Epithelial cell of esophagus (primary cell): Measurements from ENCODE around the gene DHRS9.

Source experiments
- DNase-seq: peaks from one replicate; pipeline ENCODE4 v3.0.0; 2010; ENCODE audit warnings: low read depth
- H3K4me3 ChIP-seq: 2 replicates; pipeline ENCODE4 v1.5.1; 2011; ENCODE audit warnings: mild to moderate bottlenecking, low read length, control low read depth
- TF ChIP-seq, protein P1 (sequence below): IDR thresholded peaks from 2 replicates; pipeline ENCODE4 v1.5.1; 2011; ENCODE audit warnings: low read depth, mild to moderate bottlenecking, low read length, control low read depth, inconsistent platforms; ENCODE audit not compliant: insufficient read depth; ENCODE audit errors: missing control alignments

Gene DHRS9

DNA sequence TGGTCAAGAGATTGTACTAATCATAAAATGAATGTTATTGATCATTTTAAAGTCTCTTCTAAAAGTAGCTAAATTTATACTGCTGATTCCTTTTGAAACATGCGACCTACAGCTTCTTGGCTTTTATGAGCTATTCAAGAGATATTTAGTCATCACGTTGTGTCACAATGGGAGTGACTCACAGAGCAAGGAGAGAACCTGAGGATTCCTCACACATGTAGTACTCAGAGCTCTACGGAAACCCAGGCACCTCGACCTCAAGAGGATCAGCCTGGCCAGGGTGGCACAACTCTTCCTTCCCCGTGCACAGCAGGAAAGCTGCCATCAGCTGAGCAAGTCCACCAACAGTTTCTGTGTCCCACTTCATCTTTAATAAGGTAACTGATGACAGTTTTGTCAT, at the start of gene DHRS9:
TSS of gene DHRS9 (plus strand) at position 223 of the 400 bp plus-strand sequence. CDS start 12,019 bp downstream, outside the sequence.
- TF ChIP-seq, protein P1, sequence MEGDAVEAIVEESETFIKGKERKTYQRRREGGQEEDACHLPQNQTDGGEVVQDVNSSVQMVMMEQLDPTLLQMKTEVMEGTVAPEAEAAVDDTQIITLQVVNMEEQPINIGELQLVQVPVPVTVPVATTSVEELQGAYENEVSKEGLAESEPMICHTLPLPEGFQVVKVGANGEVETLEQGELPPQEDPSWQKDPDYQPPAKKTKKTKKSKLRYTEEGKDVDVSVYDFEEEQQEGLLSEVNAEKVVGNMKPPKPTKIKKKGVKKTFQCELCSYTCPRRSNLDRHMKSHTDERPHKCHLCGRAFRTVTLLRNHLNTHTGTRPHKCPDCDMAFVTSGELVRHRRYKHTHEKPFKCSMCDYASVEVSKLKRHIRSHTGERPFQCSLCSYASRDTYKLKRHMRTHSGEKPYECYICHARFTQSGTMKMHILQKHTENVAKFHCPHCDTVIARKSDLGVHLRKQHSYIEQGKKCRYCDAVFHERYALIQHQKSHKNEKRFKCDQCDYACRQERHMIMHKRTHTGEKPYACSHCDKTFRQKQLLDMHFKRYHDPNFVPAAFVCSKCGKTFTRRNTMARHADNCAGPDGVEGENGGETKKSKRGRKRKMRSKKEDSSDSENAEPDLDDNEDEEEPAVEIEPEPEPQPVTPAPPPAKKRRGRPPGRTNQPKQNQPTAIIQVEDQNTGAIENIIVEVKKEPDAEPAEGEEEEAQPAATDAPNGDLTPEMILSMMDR: no peak
- DNase-seq: peak; percentile 97
- no peak within 1 kb of the TSS for H3K4me3 ChIP-seq

DNA sequence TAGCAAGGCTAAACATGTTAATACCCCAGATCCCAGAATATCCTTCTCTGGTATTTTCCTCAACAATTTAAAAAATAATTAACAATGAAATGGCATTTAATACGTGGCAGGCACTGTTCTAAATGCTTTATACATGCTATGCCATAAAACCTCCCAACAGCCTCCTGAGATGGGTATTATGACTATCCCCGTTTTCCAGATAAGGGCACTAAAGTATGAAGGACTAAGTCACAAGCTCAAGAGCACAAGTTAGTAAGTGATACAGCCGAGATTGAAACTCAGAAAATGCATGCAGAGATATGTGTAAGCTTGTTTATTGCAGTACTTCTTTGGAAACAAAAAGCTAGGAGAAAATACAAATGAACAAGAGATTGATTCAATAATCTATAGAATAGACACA, 46.2 kb upstream of the DHRS9 start:
- no peak for DNase-seq
- TF ChIP-seq, protein P1: no peak
- H3K4me3 ChIP-seq: no peak overlapping the region

DNA sequence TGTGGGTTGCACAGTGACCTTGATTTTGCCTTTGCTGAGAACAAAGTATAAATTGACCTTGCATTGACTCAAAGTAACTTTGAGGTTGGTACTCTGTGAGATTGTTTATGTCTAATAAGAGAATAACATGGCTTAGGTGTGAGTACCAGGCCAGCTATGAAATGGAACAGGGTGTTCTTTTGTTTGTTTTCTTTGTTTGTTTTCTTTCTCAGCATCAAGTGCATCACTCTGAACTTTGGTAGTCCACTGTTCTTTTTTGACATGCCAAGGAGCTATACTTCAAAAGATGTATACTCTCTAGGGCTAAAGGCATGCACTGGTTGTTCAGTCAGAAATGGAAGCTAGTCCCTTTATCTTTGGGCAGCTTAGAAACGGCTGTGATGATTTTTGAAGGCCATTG, 43.3 kb upstream of the DHRS9 start:
- DNase-seq: no peak
- H3K4me3 ChIP-seq: no peak overlapping the region
- TF ChIP-seq, protein P1: no peak

DNA sequence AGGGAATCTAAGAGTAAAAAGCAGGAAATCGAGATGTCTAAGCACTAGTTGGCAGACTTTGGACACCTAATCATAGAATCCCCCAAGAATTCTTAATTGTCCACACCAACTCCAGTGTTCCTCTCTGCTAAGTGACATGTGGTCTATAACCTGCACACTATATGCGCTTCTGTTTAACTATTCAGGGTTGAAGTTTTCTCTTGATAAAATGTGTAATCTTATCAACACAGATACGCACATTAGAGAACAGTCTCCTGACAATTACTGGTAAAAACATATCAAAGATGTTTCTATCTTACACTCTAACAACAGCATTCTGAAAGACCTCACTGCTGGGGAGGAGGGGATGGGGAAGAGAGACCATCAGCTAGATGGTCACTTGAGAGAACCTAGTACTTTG, 42.1 kb upstream of the DHRS9 start:
- TF ChIP-seq, protein P1: no peak
- no peak overlapping the region for H3K4me3 ChIP-seq
- DNase-seq: no peak

DNA sequence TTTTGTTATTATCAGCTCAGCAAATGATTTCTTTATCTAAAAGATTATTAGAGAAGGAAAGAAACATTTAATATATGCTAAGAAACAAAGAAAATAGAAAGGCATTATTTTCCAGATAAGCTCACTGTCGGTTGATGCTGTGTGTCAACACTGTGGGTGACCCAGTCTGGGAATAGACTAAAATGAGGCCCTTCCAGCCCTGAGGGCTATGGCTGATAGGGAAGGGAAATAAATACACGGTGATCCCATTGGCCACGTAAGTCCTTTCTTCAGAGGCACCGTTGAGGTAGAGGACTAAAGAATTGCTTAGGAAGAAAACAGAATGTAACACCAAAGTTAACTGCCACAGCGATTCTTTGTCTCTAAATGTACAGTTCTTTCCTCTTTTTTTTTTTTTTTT, 40.0 kb upstream of the DHRS9 start:
- DNase-seq: no peak
- no peak overlapping the region for H3K4me3 ChIP-seq
- TF ChIP-seq, protein P1: no peak

DNA sequence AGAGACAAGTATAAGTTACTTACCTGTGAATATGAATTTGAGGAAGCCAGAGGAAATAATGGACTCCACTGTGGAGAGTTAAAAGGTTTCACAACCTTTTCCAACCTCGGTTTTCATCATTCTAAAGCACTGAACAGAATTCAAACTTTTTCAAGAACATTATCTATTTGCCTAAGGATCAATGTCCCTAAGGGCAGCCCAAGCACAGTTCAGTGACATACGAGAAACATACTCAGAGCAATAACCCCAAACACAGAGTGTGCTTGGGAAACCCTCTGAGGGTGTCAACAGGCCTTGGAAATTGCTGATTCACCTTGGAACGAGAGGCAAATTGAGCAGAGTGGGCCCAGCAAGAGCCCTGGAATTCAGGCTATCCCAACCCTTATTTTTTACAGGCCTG, 38.2 kb upstream of the DHRS9 start, which contains the start of gene ABCB11:
TSS of gene ABCB11 (minus strand) at position 123 of the 400 bp plus-strand sequence. CDS start 13,199 bp downstream, outside the sequence.
- no peak for DNase-seq
- H3K4me3 ChIP-seq: no peak within 1 kb of the TSS
- TF ChIP-seq, protein P1: no peak

DNA sequence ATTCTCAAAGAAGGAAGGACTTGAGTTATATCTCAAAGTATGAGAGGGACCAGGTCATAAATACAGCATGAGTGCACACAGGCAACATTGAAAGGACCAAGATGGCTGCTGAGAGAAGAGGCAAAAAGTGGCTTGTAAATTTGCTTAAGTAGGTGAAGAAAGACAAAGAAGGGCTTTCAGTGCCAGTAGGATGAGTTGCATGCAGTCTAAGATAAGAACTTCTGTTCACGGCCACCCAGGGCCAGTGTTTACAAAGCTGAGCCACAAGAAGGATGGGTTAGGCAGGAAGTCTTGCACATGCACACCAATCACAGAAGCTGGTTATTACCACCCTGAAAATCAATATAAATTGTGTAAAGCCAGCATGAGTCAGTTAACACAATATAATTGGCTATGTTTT, 35.1 kb upstream of the DHRS9 start:
- peak; percentile 50 for DNase-seq

More for the DNA sequence above, 35.1 kb upstream of the DHRS9 start:
- no peak overlapping the region for H3K4me3 ChIP-seq
- TF ChIP-seq, protein P1: no peak
